ENCODE data around the gene DSTN.

DSTN gene

DNA sequence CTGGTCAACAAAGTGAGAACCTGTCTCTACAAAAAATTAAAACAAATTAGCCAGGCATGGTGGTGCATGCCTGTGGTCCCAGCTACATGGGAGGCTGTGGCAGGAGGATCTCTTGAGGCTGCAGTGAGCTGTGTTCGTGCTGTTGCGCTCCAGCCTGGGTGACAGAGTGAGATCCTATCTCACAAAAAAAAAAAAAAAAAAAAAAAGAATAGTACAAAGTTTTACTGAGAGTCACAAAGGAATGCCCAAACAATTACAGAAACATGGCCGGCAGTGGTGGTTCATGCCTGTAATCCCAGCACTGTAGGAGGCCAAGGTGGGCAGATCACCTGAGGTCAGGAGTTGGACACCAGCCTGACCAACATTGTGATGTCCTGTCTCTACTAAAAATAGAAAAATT is 14.8 kb upstream of the DSTN start:
- DNase-seq: no peak

GRCh38 chr20:17556837-17557674 is 12.8 kb upstream of the DSTN start:
- DNase-seq: peak; percentile 45

- DNase-seq: no peak
These were observed 12.2 kb upstream of the DSTN start for GRCh38 chr20:17557675-17558006.

DNA sequence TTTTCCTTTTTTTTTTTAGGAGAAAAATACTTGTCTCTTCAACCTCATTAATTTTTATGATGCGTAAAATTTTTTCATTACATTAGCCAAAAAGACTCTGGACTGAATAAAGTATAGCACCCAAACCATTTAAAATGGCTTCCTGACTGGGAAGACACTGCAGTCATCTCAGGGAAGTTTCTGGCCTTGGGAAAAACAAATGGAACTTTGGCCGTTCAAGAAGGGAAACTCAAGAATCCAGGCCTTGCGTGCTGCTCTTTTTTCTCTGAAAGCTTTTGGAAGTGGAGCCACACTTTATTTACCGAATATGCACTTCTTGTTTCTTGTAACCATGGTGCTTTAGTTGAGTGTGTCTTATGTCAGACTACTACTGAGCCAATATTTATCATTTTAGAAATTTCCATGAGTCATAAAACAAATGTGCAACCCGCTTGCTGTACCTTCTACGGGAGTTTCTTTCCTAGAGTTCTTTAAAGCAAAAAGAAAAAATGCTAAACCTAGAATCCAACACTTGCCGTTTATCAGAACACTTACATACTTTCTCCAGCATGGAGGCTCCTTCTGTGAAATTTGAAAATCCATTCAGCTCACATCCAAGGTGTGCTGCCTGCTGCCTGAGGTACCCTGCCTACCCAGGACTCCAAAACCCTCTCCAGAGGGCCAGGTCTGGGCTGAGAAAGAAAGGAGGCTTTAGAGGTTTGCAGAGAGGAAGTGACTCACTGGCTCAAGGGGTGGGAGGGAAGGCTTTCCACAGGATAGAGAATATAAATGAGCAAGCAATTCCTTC is 11.5 kb upstream of the DSTN start:
- peak; percentile 36 for DNase-seq

DNA sequence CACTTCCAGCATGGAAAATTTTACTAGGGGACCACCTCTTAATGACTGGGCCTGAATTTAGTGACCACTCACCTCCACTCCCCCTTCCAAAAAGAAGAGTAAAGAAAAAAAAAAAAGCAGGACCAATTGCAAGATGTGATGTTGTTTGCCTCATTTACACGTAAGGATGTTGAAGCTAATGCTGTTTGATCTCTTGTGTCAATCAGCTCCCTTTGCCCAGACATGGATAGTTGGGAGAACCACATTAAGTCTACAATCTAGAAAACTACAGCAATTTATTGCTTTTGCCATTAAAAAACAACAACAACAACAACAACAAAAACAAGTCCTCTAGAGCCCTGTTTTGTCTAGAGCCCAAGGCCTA is 11.0 kb upstream of the DSTN start:
- DNase-seq: no peak

- DNase-seq: no peak
These were observed 10.5 kb upstream of the DSTN start for GRCh38 chr20:17559338-17559737.

- no peak for DNase-seq
These were observed 9.4 kb upstream of the DSTN start for GRCh38 chr20:17560344-17561074.

DNA sequence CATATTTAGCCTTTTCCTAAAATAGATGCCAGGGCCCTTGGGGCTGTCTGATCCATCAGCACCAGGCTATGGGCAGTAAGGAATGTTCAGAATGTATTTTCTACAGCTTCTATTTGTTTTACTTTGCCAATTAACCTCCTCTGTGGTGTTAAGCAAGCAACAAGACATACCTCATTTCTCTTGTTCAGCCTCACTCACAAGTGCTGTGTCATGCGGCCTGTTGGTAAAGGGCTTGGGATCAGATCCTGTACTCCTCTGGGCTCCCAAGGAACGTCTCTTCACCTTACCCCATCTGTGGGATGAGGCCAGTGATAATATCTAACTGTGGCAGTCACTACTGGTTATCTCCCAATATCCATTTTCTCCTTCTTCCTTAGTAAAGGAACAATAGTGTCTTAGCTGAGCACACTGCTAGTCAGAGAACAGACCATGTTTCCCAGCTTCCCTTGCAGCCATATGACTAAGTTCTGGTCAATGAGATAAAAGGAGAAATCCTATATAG is 7.0 kb upstream of the DSTN start:
- DNase-seq: no peak

DNA sequence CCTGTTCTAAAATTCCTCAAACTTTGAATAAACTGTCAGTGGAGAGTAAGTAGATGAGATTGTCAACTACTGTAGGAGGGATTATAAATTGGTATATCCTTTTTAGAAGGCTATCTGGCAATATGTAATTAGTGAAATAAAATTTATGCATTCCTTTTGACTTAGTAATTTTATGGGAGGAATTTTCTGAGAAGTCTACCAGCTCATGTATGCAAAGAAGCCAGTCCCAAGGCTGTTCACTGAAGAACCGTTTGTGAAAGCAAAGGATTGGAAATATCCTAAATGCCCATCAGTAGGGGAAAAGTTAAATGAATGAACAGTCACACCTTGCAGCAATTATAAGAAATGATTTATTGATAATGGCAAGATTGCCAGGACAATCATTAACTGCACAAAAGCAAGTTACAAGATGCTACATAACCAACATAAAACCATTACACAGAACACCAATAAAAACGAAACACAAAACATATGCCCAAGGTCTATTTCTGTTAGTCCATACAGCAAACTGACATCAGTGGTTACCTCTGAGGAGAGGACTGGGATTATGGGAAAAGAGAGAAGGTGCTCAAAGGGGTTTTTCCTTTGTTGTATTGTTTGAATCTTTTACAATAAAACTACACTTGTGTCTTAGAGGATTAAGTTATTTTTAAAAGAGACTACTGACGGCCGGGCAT is 4.6 kb upstream of the DSTN start:
- DNase-seq: no peak

GRCh38 chr20:17566345-17566744 is 3.5 kb upstream of the DSTN start:
- no peak for DNase-seq

GRCh38 chr20:17568045-17568788 is 1.7 kb upstream of the DSTN start:
- DNase-seq: no peak

- peak; percentile 59 for DNase-seq
These were observed 828 bp upstream of the DSTN start for GRCh38 chr20:17568972-17569521.

GRCh38 chr20:17570347-17571152 is 675 bp downstream of the DSTN start:
- peak; percentile 33 for DNase-seq

DNA sequence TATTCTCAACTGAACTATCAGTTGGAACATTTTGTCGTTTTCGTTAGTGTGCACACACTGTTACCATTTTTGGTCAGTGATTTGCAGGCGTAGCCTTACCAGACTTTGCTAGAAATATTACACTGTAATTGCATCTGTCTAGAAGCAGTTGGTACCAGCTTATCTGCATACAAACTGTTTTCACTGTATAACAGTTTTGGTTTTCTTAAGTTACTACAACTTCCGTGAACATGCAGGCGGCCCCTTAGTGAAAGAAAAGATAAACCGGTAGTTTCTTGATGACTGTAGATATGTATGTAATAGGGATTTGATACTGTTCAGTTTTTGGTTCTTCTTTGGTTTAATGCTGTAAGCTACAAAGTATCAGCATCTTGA is 1.3 kb downstream of the DSTN start:
- DNase-seq: no peak

- no peak for DNase-seq
These were observed 2.3 kb downstream of the DSTN start for GRCh38 chr20:17572034-17572638.

DNA sequence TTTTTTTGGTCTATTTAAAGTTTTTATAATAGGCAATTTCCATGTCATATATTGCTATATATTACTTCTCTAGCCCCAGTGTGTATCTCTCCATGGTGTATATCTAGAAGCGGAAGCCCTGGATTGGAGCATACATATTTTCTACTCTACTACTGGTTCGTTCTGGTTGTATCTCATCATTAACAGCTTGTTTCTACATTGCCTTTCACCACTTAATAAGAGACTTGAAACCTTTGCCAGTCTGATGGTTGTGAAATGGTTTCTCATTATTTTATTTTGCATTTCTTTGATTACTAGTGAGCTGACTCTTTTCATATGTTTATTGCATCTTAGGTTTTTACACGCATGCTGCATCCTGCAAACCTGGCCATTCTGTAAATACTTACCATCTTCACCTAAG is 3.6 kb downstream of the DSTN start:
- DNase-seq: no peak

DNA sequence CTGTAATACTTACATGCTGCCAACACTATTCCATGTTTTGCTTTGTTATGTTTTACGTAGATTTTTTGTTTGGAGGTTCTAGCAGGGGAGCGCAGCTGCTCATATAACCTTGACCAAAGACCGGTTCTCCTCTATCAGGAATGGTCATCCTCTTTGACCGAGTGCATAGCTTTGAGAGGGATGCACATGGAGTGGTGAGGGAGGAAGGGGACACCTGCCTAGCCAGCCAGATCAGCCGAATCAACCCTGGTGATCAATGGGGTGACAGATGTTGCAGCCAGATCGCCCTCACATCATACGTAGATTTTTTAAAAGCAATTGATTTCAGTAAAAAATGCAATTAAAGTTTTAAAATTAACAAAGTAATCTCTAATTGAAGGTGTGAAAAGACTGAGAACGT is 6.3 kb downstream of the DSTN start:
- DNase-seq: no peak

- no peak for DNase-seq
These were observed 9.6 kb downstream of the DSTN start for GRCh38 chr20:17579369-17580039.

DNA sequence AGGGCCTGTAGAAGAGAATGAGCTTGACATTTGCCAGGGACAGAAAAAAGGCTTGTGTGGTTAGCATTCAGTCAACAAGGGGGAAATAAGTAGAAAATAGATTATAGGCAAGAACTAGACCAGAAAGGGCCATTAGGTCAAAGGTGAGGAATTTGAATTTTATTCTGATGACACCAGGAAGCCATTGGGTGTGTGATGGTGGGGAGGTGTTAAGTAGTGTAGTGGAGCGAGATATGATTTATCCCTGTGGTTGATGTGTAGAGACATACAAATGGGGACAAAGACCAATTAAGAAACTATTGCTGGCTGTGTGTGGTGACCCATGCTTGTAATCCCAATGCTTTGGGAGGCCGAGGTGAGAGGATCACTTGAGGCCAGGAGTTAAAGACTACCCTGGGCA is 11.0 kb downstream of the DSTN start:
- no peak for DNase-seq

DNA sequence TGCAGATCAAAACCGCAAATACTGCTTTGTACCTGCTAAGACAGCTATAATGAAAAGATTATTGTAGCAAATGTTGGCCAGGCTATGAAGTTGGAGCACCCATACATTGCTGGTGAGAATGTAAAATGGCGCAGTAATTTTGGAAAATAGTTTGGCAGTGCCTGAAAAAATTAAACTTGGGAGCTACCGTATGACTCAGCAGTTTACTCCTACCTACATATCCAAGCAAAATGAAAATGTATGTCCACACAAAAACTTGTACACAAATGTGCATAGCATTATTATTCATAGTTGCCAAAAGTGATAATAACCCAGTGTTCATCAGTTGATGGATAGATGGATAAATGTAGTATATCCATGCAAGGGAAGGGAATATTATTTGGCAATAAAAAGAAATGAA is 13.3 kb downstream of the DSTN start:
- no peak for DNase-seq

Data from SHP77 treated with DMSO at 0.1 percent for 48 hours (cell line).